Stimulated activated CD4-positive, alpha-beta T cell treated with anti-CD3 and anti-CD28 coated beads, TNF-alpha, amount 100 ng/mL, for 24 hours (primary cell): ENCODE measurements around the gene IFRD2.

Source experiments
- DNase-seq, 3 experiments: peaks; one replicate each; pipeline ENCODE4 v3.0.0-alpha.2; 2020; ENCODE audit warnings: low read depth in 3 of 3

Gene IFRD2

DNA sequence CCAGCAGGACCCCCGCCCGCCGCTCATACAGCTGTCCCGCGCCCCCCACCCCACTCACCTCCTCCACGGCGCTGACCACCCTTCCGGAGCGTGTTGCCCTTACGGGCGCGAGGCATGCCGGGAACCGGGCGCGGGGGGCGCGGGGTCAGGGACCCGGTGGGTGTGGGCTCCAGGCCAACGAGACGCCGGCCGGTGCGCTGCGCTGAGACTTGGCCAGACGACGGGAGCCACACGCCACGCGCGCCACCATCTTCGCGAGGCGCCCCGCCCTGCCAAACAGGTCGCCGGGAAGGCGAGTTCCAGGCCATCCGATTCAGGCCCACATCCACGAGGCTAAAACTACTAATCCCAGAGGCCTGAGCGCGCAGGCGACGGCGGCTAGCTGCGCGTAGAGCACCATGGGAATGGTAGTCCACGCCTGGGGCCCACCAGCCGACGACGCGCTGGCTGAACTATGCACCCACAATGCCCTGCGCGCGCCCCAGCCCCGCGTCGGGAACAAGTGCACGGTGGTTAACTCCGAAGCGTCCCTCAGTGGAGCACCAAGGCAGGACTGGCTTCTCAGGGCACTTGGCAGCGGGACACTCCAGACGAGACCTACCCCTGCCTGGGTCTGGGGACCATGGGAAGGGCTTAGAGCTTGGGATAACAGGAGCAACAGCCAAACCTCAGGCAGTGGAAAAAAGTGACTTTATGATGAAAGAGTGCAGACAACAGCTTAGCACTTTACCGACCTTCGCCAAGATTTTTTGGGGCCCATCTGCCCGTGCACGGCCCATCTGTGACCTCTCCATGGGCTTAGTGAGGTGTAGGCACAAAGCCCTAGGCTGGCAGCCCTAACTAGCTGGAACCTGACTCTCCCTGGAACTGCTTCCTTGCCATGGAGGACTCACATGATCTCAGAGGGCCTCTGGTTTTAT, at the start of gene IFRD2:
Gene IFRD2, minus strand, starts transcription at position 271 of the 920 bp plus-strand sequence. Its CDS starts 155 bp downstream, at position 116.
- peak; percentile 91 to 97 (median 91) for DNase-seq

GRCh38 chr3:50341537-50341936, 49.3 kb upstream of the IFRD2 start:
- DNase-seq: no peak

GRCh38 chr3:50340448-50341329, 48.5 kb upstream of the IFRD2 start, which contains the start of gene RASSF1:
RASSF1 (minus strand) TSS chr3:50340836; CDS start chr3:50340805, 31 bp downstream.
- DNase-seq: peak in 2 of 3 experiments; percentile 59 to 82

- no peak for DNase-seq
These were observed 47.9 kb upstream of the IFRD2 start for GRCh38 chr3:50340147-50340447.

DNA sequence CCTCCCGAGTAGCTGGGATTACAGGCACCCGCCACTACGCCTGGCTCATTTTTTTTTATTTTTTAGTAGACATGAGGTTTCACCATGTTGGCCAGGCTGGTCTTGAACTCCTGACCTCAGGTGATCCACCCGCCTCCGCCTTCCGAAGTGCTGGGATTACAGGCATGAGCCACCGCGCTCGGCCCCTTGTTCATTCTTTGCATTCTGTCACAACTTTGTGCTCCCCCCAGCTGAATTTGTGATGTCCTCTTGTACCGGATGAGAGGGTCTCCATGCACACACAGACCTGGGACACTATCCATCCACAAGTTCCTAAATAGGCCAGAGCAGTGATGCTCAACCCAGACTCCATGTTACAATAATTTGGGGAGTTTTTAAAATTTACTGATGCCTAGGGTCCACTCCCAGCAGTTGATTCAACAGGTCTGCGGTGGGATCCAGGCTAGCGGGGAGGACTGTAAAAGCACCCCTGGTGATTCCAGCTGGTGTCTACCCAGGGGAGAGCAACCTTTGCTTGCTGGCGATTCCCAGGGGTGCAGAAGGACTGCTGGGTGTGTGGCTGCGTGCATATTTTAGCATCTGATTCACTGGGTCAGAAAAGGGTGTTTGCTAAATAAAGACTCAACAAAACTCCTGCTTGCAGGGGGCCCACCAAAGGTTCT, 47.4 kb upstream of the IFRD2 start:
- no peak for DNase-seq

DNA sequence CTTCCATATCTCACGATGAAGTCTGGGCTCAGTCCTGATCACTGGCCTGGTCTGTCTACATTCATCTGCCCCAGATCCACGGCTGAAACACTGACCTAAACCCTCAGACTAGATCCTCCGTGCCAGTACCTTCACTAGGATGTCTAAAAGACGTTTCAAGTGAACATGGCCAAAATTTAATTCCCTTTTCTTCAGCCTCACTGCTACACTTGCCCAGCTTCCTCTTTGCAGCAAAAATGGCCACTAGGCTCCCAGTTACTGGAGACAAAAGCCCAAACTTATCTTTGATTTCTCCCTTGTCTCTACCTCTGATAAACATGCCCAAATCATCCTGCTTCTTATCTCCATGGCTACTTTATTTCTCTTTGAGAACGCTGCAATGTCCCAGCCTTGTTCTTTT, 46.7 kb upstream of the IFRD2 start:
- DNase-seq: no peak

- peak; percentile 94 to 98 (median 96) for DNase-seq
These were observed 45.1 kb upstream of the IFRD2 start for GRCh38 chr3:50337175-50337861.

- peak in 1 of 3 experiments; percentile 27 for DNase-seq
These were observed 44.4 kb upstream of the IFRD2 start for GRCh38 chr3:50336452-50337174.

GRCh38 chr3:50334339-50335075, 42.3 kb upstream of the IFRD2 start:
- no peak for DNase-seq

DNA sequence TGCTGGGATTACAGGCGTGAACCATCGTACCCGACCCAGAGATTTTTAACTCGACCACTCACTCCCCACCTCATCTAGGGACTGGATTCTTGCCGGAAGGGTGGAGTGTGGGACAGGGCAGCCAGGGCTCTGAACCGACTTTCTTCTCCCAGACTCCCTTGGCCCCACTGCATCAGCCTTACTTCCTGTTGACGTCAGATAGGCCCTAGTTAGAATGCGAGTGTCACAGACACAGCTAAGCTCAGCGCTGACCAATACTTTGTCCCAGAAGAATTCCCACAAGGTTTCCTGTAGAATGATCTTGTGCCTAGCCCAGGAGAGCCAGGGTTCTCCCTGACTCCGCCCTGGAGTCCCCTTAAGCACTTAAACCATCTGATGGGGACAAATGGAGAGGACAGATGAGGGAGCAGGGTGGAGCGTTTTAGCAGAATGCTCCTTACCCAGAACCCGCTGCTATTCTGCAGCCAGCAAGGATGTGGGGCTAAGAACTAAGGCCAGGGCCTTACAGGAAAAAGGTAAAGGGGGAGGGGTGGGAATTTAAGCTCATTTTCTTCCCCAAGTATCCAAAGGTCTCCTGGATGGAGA, 41.6 kb upstream of the IFRD2 start:
- DNase-seq: no peak

- DNase-seq: no peak
These were observed 39.2 kb upstream of the IFRD2 start for GRCh38 chr3:50331364-50331907.

GRCh38 chr3:50330330-50330729, 38.1 kb upstream of the IFRD2 start:
- DNase-seq: no peak

DNA sequence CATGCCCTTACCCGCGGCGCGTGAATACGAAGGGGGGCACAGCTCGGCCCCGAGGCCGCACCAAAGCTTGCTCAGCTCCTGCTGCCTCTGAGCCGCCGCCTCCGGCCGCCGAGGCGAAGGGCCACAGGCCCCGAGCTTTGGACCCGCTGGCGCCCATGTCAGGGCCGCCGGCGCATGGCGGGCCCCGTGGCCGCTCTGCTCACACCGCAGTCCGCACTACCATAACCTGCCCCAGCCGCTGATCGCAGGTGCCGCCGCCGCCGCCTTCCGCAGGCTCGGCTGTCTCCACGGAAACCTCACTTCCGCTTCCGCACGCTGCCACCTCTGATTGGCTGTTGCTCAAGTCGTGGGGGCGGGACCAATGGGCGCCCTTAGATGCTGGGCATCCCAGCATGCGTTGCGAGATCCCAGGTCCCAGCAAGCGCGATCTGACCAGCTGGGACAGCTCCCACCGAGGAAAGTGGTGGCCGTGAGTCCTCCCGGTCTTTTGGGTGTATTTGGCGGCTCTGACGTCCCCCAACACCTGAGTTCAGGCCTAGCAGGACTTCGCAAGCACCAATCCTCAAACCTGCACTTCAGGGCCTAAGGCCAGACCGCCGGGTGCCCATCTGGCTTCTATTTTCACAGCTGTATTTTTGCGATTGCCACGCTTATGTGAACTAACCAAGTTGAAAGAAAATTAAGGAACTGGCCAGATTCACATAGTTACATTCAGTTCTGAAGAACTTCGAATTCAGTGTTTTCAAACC, 35.9 kb upstream of the IFRD2 start, which contains the start of gene TUSC2:
Gene TUSC2, minus strand, starts transcription at position 281 of the 749 bp plus-strand sequence. Its CDS starts 124 bp downstream, at position 157.
- DNase-seq: peak; percentile 89 to 96 (median 92)

- DNase-seq: no peak
These were observed 34.9 kb upstream of the IFRD2 start for GRCh38 chr3:50327129-50327528.

- DNase-seq: no peak
These were observed 33.9 kb upstream of the IFRD2 start for GRCh38 chr3:50326182-50326541.

GRCh38 chr3:50325497-50326181, 33.4 kb upstream of the IFRD2 start:
- DNase-seq: no peak

GRCh38 chr3:50325113-50325480, 32.9 kb upstream of the IFRD2 start:
- no peak for DNase-seq
